ENCODE measurements around the gene IMP3. TPM values are rescaled to one million over a fixed set of nuclear protein-coding genes. Genes with fewer than 3 reads are reported as not detected.
"Not testable (repeated sequence)": the region's sequence is repeated elsewhere in the genome, so short reads cannot be mapped to it uniquely, and the experiment has no call there.

IMP3 gene
- polyA plus RNA-seq (ENCODE audit: low read depth in 6 of 6): 100 to 1,000 TPM; 173 to 270 (median 228) TPM

- DNase-seq (peak; percentile 93), ATAC-seq (ENCODE audit: low read depth in 2 of 2) (peak; percentile 90 to 91)
- H3K27me3 Mint-ChIP-seq: no peaks in the 10 kb centered on the region
- H3K27ac Mint-ChIP-seq: peak within 1 kb of the TSS; percentile 91 to 98 (median 97)
- peak within 1 kb of the TSS; percentile 87 to 97 (median 94) for H3K4me3 Mint-ChIP-seq
- no peaks in the 10 kb centered on the region for H3K36me3 Mint-ChIP-seq
- H3K9me3 Mint-ChIP-seq: no peaks in the 10 kb centered on the region
- peaks cover 25 to 42% (median 36%) of the 10 kb centered on the region in 3 donors for H3K4me1 Mint-ChIP-seq
Measured at GRCh38 chr15:75639709-75640482, at the start of gene IMP3. Gene IMP3, minus strand, starts transcription at chr15:75640224. Its CDS starts 56 bp downstream, at chr15:75640168.

- H3K9me3 Mint-ChIP-seq; ATAC-seq (ENCODE audit: low read depth in 2 of 2); H3K36me3 Mint-ChIP-seq; H3K4me3 Mint-ChIP-seq; DNase-seq: not testable (repeated sequence)
- H3K27me3 Mint-ChIP-seq: peaks cover 3 to 15% (median 8%) of the 10 kb centered on the region in 3 donors
- peak overlapping the region in 1 of 6 donors; percentile 60 for H3K27ac Mint-ChIP-seq
- H3K4me1 Mint-ChIP-seq: peaks cover 14 to 25% (median 24%) of the 10 kb centered on the region in 3 donors
Measured at GRCh38 chr15:75689429-75689828, 49.4 kb upstream of the IMP3 start.

GRCh38 chr15:75688831-75689230 lies 48.8 kb upstream of the IMP3 start:
- no peak for ATAC-seq (ENCODE audit: low read depth in 2 of 2)
- Mint-ChIP-seq H3K27me3 (peaks cover 3 to 15% (median 8%) of the 10 kb centered on the region in 3 donors), H3K36me3 (no peaks in the 10 kb centered on the region), H3K4me3 (no peak overlapping the region), H3K27ac (no peak overlapping the region), H3K9me3 (no peaks in the 10 kb centered on the region), H3K4me1 (peaks cover 10 to 19% (median 18%) of the 10 kb centered on the region in 3 donors)
- no peak for DNase-seq

GRCh38 chr15:75688278-75688557 lies 48.2 kb upstream of the IMP3 start:
- DNase-seq (no peak), ATAC-seq (ENCODE audit: low read depth in 2 of 2) (no peak)
- peak overlapping the region in 1 of 6 donors; percentile 49 for H3K27ac Mint-ChIP-seq
- no peaks in the 10 kb centered on the region for H3K36me3 Mint-ChIP-seq
- H3K4me1 Mint-ChIP-seq: peaks cover 10 to 15% (median 12%) of the 10 kb centered on the region in 3 donors
- peak overlapping the region in 1 of 8 donors; percentile 66 for H3K4me3 Mint-ChIP-seq
- peaks cover 3 to 15% (median 8%) of the 10 kb centered on the region in 3 donors for H3K27me3 Mint-ChIP-seq
- H3K9me3 Mint-ChIP-seq: no peaks in the 10 kb centered on the region

- Mint-ChIP-seq H3K27me3 (peaks cover 3 to 14% (median 8%) of the 10 kb centered on the region in 3 donors), H3K4me1 (peaks cover 7 to 9% (median 9%) of the 10 kb centered on the region in 3 donors), H3K36me3 (no peaks in the 10 kb centered on the region), H3K27ac (peak overlapping the region in 1 of 6 donors; percentile 49), H3K4me3 (peak overlapping the region in 1 of 8 donors; percentile 66), H3K9me3 (no peaks in the 10 kb centered on the region)
- DNase-seq (no peak), ATAC-seq (ENCODE audit: low read depth in 2 of 2) (no peak)
Measured at GRCh38 chr15:75687486-75688277, 47.7 kb upstream of the IMP3 start.

- H3K9me3 Mint-ChIP-seq, H3K4me1 Mint-ChIP-seq, H3K27me3 Mint-ChIP-seq, H3K36me3 Mint-ChIP-seq: not testable (repeated sequence)
- Mint-ChIP-seq H3K27ac (peak overlapping the region in 3 of 6 donors; percentile 81 to 89 (median 84)), H3K4me3 (peak overlapping the region in 1 of 8 donors; percentile 33)
- DNase-seq (peak; percentile 83), ATAC-seq (ENCODE audit: low read depth in 2 of 2) (peak; percentile 87)
Measured at GRCh38 chr15:75686212-75686642, 46.2 kb upstream of the IMP3 start.

- DNase-seq (no peak), ATAC-seq (ENCODE audit: low read depth in 2 of 2) (no peak)
- H3K9me3 Mint-ChIP-seq: no peaks in the 10 kb centered on the region
- no peaks in the 10 kb centered on the region for H3K36me3 Mint-ChIP-seq
- H3K27me3 Mint-ChIP-seq: peaks cover 3 to 8% (median 8%) of the 10 kb centered on the region in 3 donors
- H3K27ac Mint-ChIP-seq: no peak overlapping the region
- H3K4me1 Mint-ChIP-seq: peaks cover 0 to 3% (median 2%) of the 10 kb centered on the region in 3 donors
- H3K4me3 Mint-ChIP-seq: no peak overlapping the region
Measured at GRCh38 chr15:75685195-75685594, 45.2 kb upstream of the IMP3 start.

- peaks cover 3 to 8% (median 8%) of the 10 kb centered on the region in 3 donors for H3K27me3 Mint-ChIP-seq
- no peak overlapping the region for H3K4me3 Mint-ChIP-seq
- H3K9me3 Mint-ChIP-seq: no peaks in the 10 kb centered on the region
- H3K27ac Mint-ChIP-seq: peak overlapping the region in 2 of 6 donors; percentile 15 to 79
- H3K36me3 Mint-ChIP-seq: no peaks in the 10 kb centered on the region
- peaks cover 0 to 3% (median 2%) of the 10 kb centered on the region in 3 donors for H3K4me1 Mint-ChIP-seq
- ATAC-seq (ENCODE audit: low read depth in 2 of 2) (no peak), DNase-seq (no peak)
Measured at GRCh38 chr15:75684648-75685047, 44.6 kb upstream of the IMP3 start.

- not testable (repeated sequence) for H3K27me3 Mint-ChIP-seq, H3K9me3 Mint-ChIP-seq, H3K4me3 Mint-ChIP-seq, H3K36me3 Mint-ChIP-seq, H3K4me1 Mint-ChIP-seq
- peak; percentile 65 for DNase-seq
- peak; percentile 74 to 77 for ATAC-seq (ENCODE audit: low read depth in 2 of 2)
- peak overlapping the region in 1 of 6 donors; percentile 47 for H3K27ac Mint-ChIP-seq
Measured at GRCh38 chr15:75683646-75684312, 43.8 kb upstream of the IMP3 start.

GRCh38 chr15:75682181-75683135 lies 42.4 kb upstream of the IMP3 start:
- H3K27me3 Mint-ChIP-seq: no peaks in the 10 kb centered on the region
- no peak for ATAC-seq (ENCODE audit: low read depth in 2 of 2)
- no peaks in the 10 kb centered on the region for H3K36me3 Mint-ChIP-seq
- peaks cover 0 to 2% (median 0%) of the 10 kb centered on the region in 3 donors for H3K4me1 Mint-ChIP-seq
- no peak for DNase-seq
- H3K4me3 Mint-ChIP-seq: no peak overlapping the region
- H3K27ac Mint-ChIP-seq: peak overlapping the region in 1 of 6 donors; percentile 11
- no peaks in the 10 kb centered on the region for H3K9me3 Mint-ChIP-seq

- H3K4me1 Mint-ChIP-seq: peaks cover 0 to 2% (median 0%) of the 10 kb centered on the region in 3 donors
- H3K4me3 Mint-ChIP-seq: no peak overlapping the region
- DNase-seq (no peak), ATAC-seq (ENCODE audit: low read depth in 2 of 2) (no peak)
- H3K9me3 Mint-ChIP-seq: no peaks in the 10 kb centered on the region
- H3K27me3 Mint-ChIP-seq: no peaks in the 10 kb centered on the region
- H3K27ac Mint-ChIP-seq: no peak overlapping the region
- H3K36me3 Mint-ChIP-seq: no peaks in the 10 kb centered on the region
Measured at GRCh38 chr15:75680007-75680789, 40.2 kb upstream of the IMP3 start.

- not testable (repeated sequence) for H3K9me3 Mint-ChIP-seq; H3K4me1 Mint-ChIP-seq; H3K36me3 Mint-ChIP-seq; H3K4me3 Mint-ChIP-seq; DNase-seq; H3K27ac Mint-ChIP-seq; H3K27me3 Mint-ChIP-seq; ATAC-seq (ENCODE audit: low read depth in 2 of 2)
Measured at GRCh38 chr15:75678324-75678690, 38.3 kb upstream of the IMP3 start.
